Heart right ventricle (tissue), 16 donors: ENCODE results near the gene LHPP. TPM values are rescaled to one million over a fixed set of nuclear protein-coding genes. Genes with fewer than 3 reads are reported as not detected.

Experiments used
- ATAC-seq, 8 donors: fragments of 200-7000 bp; cut with Tn5 transposase; one replicate each; pipeline ENCODE4 v1.9.1; 2020; ENCODE audit warnings: mild to moderate bottlenecking in 8 of 8, moderate library complexity in 8 of 8, moderate number of reproducible peaks in 1 of 8
- DNase-seq, 2 donors: peaks; one replicate each; pipeline ENCODE4 v3.0.0-alpha.2; 2020
- H3K27ac ChIP-seq, 10 donors: fragments of 200-600 bp; sonication (generic) in 2 of 10; one replicate each; pipeline versions ENCODE4 v1.5.0 to v1.8.0; 2020 to 2022; ENCODE audit warnings: mild to moderate bottlenecking in 3 of 10
- H3K27me3 ChIP-seq, 7 donors: fragments of 200-600 bp; one replicate each; pipeline ENCODE4 v1.8.0; 2021 to 2022; ENCODE audit warnings: mild to moderate bottlenecking in 2 of 7
- H3K36me3 ChIP-seq, 9 donors: fragments of 200-600 bp; sonication (generic) in 1 of 9; one replicate each; pipeline versions ENCODE4 v1.5.0 to v1.8.0; 2020 to 2022; ENCODE audit warnings: mild to moderate bottlenecking in 2 of 9
- H3K4me1 ChIP-seq, 9 donors: fragments of 200-600 bp; sonication (generic) in 1 of 9; one replicate each; pipeline versions ENCODE4 v1.5.0 to v1.8.0; 2020 to 2022; ENCODE audit warnings: mild to moderate bottlenecking in 4 of 9
- H3K4me3 ChIP-seq, 10 donors: fragments of 200-600 bp; sonication (generic) in 2 of 10; one replicate each; pipeline versions ENCODE4 v1.5.0 to v1.8.0; 2020 to 2022; ENCODE audit warnings: mild to moderate bottlenecking in 7 of 10, moderate library complexity in 2 of 10
- H3K9me3 ChIP-seq, 11 donors: fragments of 200-600 bp in 10 of 11; sonication (generic) in 2 of 11; one replicate each; pipeline versions ENCODE4 v1.5.0 to v1.8.0; 2013 to 2022; ENCODE audit warnings: mild to moderate bottlenecking in 2 of 11, control low read depth in 1 of 11, moderate library complexity in 1 of 11
- WGBS, 2 donors: extraction: QIAGEN DNeasy Blood & Tissue Kit; methylation state at CpG; one replicate each; pipeline ENCODE4 v1.1.7; 2013; ENCODE audit warnings: inconsistent platforms in 1 of 2; 5-methylcytosine and 5-hydroxymethylcytosine counted together
- intact Hi-C, 10 donors: fragments of 100-400 bp; cut with DNase I; formaldehyde crosslinking; loops; one replicate each; pipeline versions ENCODE4 v1.11.1 to v1.14.2; 2022
- polyA plus RNA-seq, 2 donors: library from polyadenylated mRNA; stranded (reverse); fragments of 200-250 nt; gene quantifications; one replicate each; pipeline ENCODE4 v1.2.3, GENCODE V29; 2013
- total RNA-seq, 10 donors: library from RNA; stranded (reverse); fragmentation: NEBNext Ultra II Directional in 3 of 10; extraction: Animal tissue kit (Norgen Biotek cat#: 25700) in 3 of 10; gene quantifications; one replicate each; pipeline versions ENCODE4 v1.2.1 to v1.2.4, GENCODE V29; 2021 to 2023
- TF ChIP-seq, protein P1 (sequence below), 9 donors: fragments of 200-600 bp; sonication (generic) in 2 of 9; IDR thresholded peaks; one replicate each; pipeline versions ENCODE4 v1.5.0 to v1.8.0; 2021 to 2022; ENCODE audit warnings: antibody characterized with exemption in 9 of 9, mild to moderate bottlenecking in 5 of 9, moderate library complexity in 1 of 9
- donor health status: Arrhythmogenic right ventricular cardiomyopathy.
- donor health status: ischemic (EF 13 %, LVEDD 7.1; RV severe dilation, severe dysfunction).
- donor health status: healthy with polysubstance abuse.
- donor health status: DM: no; HTN: yes; CAD: no.
- donor health status: DM: no; HTN: no; CAD: no.
- donor health status: ischemic (EF 25% LVEDD 6.9; RV normal size, moderate dysfunction).
- donor health status: ischemic (EF 25% LVEDD 5.7; RV mildly dilated, moderate dysfunction).
- donor health status: healthy.
- donor health status: DM: yes; HTN: yes; CAD: no.
- donor health status: Ischemic cardiomyopathy.
- donor health status: ischemic (EF 35%, LVEDD 5.7; RV mildly dilated, moderate dysfunction).
- donor health status: nonischemic (EF 11% LVEDD 7.7; RV severe dilation, severe dysfunction).
- donor health status: DM: yes; HTN: yes; CAD: no.
- donor health status: PGD.
- donor health status: ischemic (EF 29% LVEDD 5.4; RV normal size, mild dysfunction).
- donor health status: nonischemic (EF 23%, LVEDD 6.1; RV moderate dilation, normal function).

LHPP gene
- total and polyA plus RNA-seq, 12 donors: 4.2 to 20.5 (median 11.7) TPM

DNA sequence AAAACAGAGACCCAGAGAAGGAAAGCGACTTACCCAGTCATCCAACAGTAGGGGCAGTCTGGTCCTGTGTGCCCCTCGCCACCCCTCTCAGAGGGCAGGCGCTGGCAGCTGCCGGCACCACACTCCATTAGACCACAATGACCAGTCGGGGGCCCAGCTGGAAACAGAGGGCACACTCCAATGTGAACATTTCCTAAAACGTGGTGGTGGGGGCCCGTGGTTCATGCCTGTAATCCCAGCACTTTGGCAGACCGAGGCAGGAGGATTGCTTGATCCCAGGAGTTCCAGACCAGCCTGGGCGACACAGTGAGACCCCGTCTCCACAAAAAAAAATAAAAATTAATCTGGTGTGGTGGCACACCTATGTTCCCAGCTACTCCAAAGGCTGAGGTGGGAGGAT lies 42.0 kb upstream of the LHPP start:
- intact Hi-C loops: loop anchor here in 2 of 10 donors (10.0 kb wide), 1 partner anchor 325 kb away; the partner anchor contains the start of gene FAM53B (in 2 of the 2)
- H3K4me1 ChIP-seq: peaks cover 0 to 40% (median 30%) of the 10 kb centered on the region in 9 donors
- peak overlapping the region in 1 of 10 donors; percentile 94 for H3K4me3 ChIP-seq
- ATAC-seq (no peak), DNase-seq (no peak)
- H3K27ac ChIP-seq: peak overlapping the region in 1 of 10 donors; percentile 94
- WGBS, 2 donors: 90 to 92% methylated on average over 10 of the region's 10 CpGs
- no peaks in the 10 kb centered on the region for H3K36me3 ChIP-seq
- TF ChIP-seq, protein P1, sequence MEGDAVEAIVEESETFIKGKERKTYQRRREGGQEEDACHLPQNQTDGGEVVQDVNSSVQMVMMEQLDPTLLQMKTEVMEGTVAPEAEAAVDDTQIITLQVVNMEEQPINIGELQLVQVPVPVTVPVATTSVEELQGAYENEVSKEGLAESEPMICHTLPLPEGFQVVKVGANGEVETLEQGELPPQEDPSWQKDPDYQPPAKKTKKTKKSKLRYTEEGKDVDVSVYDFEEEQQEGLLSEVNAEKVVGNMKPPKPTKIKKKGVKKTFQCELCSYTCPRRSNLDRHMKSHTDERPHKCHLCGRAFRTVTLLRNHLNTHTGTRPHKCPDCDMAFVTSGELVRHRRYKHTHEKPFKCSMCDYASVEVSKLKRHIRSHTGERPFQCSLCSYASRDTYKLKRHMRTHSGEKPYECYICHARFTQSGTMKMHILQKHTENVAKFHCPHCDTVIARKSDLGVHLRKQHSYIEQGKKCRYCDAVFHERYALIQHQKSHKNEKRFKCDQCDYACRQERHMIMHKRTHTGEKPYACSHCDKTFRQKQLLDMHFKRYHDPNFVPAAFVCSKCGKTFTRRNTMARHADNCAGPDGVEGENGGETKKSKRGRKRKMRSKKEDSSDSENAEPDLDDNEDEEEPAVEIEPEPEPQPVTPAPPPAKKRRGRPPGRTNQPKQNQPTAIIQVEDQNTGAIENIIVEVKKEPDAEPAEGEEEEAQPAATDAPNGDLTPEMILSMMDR (IDR thresholded peaks at IDR 0.05): no peak
- H3K27me3 ChIP-seq: peaks cover 0 to 26% (median 5%) of the 10 kb centered on the region in 7 donors
- no peaks in the 10 kb centered on the region for H3K9me3 ChIP-seq

DNA sequence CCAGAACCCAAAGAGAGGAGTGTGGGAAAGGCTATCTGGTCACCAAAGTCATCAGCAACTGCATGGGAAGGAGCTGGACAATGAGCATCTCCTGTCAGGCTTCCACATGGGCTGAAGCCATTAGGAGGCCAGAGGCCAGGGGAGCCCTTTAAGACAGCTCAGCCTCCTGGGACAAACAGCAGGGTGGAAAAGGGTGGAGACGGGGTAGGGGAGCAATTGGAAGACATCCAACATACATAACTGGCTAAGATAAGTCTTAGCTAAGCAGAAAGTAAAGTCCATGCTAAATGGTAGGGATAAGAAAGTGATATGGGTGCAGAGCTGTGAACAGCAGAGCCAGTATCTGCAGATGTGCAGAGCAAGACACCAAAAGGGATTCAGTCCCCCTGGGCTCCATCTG lies 41.4 kb upstream of the LHPP start:
- intact Hi-C loops: no loop called here
- Histone ChIP-seq H3K4me1 (peaks cover 0 to 34% (median 26%) of the 10 kb centered on the region in 9 donors), H3K27ac (no peak overlapping the region), H3K36me3 (no peaks in the 10 kb centered on the region), H3K9me3 (no peaks in the 10 kb centered on the region), H3K27me3 (peaks cover 0 to 26% (median 5%) of the 10 kb centered on the region in 7 donors), H3K4me3 (no peak overlapping the region)
- DNase-seq (no peak), ATAC-seq (no peak)
- TF ChIP-seq, protein P1 (IDR thresholded peaks at IDR 0.05): no peak
- WGBS, 2 donors: 21 to 24% methylated on average over 1 of the region's 1 CpG

DNA sequence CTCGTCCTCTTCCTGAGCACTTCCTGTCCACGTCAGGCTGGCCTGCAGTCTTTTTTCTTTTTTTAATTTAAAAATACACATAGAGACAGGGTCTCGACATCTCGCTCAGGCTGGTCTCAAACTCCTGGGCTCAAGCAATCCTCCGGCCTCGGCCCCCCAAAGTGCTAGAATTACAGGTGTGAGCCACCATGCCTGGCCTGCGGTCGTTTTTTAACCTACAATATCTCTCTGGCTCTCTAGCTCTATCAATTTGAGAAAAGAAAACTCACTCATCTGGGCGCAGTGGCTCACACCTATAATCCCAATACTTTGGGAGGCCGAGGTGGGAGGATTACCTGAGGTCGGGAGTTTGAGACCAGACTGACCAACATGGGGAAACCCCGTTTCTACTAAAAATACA lies 38.9 kb upstream of the LHPP start:
- H3K4me3 ChIP-seq: no peak overlapping the region
- intact Hi-C loops: no loop called here
- 72 to 83% methylated on average over 12 of the region's 12 CpGs for WGBS, 2 donors

DNA sequence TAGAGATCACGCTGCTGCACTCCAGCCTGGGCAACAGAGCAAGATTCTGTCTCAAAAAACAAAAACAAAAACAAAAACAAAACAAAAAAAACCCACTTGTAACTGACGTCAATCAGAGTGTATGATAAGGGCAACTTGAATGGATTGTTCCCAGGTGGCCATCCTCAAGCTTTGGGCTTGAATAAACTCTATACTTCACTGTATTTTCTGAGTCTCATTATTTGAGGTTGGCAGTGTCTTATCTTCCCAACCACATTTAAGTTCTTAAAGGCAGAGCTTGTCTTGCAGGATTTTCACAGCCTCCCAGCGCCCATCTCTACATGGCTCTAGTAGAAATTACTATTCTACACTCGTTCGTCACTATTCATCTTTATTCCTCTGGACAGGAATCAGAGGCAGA lies 37.8 kb upstream of the LHPP start:
- intact Hi-C loops: no loop called here

More for the DNA sequence above, 38.9 kb upstream of the LHPP start:
- TF ChIP-seq, protein P1 (IDR thresholded peaks at IDR 0.05): no peak
- Histone ChIP-seq H3K27ac (no peak overlapping the region), H3K4me1 (peaks cover 0 to 10% (median 5%) of the 10 kb centered on the region in 9 donors), H3K9me3 (no peaks in the 10 kb centered on the region), H3K36me3 (no peaks in the 10 kb centered on the region), H3K27me3 (peaks cover 0 to 36% (median 20%) of the 10 kb centered on the region in 7 donors)
- DNase-seq (no peak), ATAC-seq (no peak)

More for the DNA sequence above, 37.8 kb upstream of the LHPP start:
- H3K36me3 ChIP-seq: no peaks in the 10 kb centered on the region
- no peak overlapping the region for H3K27ac ChIP-seq
- DNase-seq (no peak), ATAC-seq (no peak)
- peaks cover 0 to 6% (median 0%) of the 10 kb centered on the region in 9 donors for H3K4me1 ChIP-seq
- no peak overlapping the region for H3K4me3 ChIP-seq
- TF ChIP-seq, protein P1 (IDR thresholded peaks at IDR 0.05): no peak
- H3K9me3 ChIP-seq: no peaks in the 10 kb centered on the region
- peaks cover 0 to 40% (median 24%) of the 10 kb centered on the region in 7 donors for H3K27me3 ChIP-seq
- WGBS, 2 donors: 78 to 79% methylated on average over 5 of the region's 5 CpGs
